ENCODE measurements around the gene TBC1D20.

Gene TBC1D20

GRCh38 chr20:437787-438486 is 24.4 kb downstream of the TBC1D20 start:
- DNase-seq (ENCODE audit: low spot score), result no peak

- no peak for DNase-seq (ENCODE audit: low spot score)
Measured at GRCh38 chr20:436476-436875, 25.9 kb downstream of the TBC1D20 start.

GRCh38 chr20:435558-435957 is 26.8 kb downstream of the TBC1D20 start:
- DNase-seq (ENCODE audit: low spot score), result no peak

- no peak for DNase-seq (ENCODE audit: low spot score)
Measured at GRCh38 chr20:434661-435419, 27.5 kb downstream of the TBC1D20 start.

GRCh38 chr20:434221-434620 is 28.1 kb downstream of the TBC1D20 start:
- DNase-seq (ENCODE audit: low spot score), result no peak

- peak; percentile 22 for DNase-seq (ENCODE audit: low spot score)
Measured at GRCh38 chr20:433300-433975, 28.9 kb downstream of the TBC1D20 start.

- DNase-seq (ENCODE audit: low spot score), result no peak
Measured at GRCh38 chr20:432677-433299, 29.5 kb downstream of the TBC1D20 start.

- DNase-seq (ENCODE audit: low spot score), result no peak
Measured at GRCh38 chr20:432208-432607, 30.1 kb downstream of the TBC1D20 start.

GRCh38 chr20:431012-431904 is 31.1 kb downstream of the TBC1D20 start:
- peak; percentile 39 for DNase-seq (ENCODE audit: low spot score)

GRCh38 chr20:430091-430999 is 32.0 kb downstream of the TBC1D20 start:
- DNase-seq (ENCODE audit: low spot score), result no peak

- no peak for DNase-seq (ENCODE audit: low spot score)
Measured at GRCh38 chr20:428658-429200, 33.6 kb downstream of the TBC1D20 start.

GRCh38 chr20:427849-428657 is 34.3 kb downstream of the TBC1D20 start:
- no peak for DNase-seq (ENCODE audit: low spot score)

GRCh38 chr20:427401-427800 is 34.9 kb downstream of the TBC1D20 start:
- no peak for DNase-seq (ENCODE audit: low spot score)

- DNase-seq (ENCODE audit: low spot score), result no peak
Measured at GRCh38 chr20:426566-426965, 35.8 kb downstream of the TBC1D20 start.

- no peak for DNase-seq (ENCODE audit: low spot score)
Measured at GRCh38 chr20:421685-422250, 40.6 kb downstream of the TBC1D20 start.

- no peak for DNase-seq (ENCODE audit: low spot score)
Measured at GRCh38 chr20:420721-421574, 41.4 kb downstream of the TBC1D20 start.

GRCh38 chr20:420166-420620 is 42.1 kb downstream of the TBC1D20 start:
- no peak for DNase-seq (ENCODE audit: low spot score)
